Measurements from ENCODE around the gene RPS25.
"Not testable (repeated sequence)": the region's sequence is repeated elsewhere in the genome, so short reads cannot be mapped to it uniquely, and the experiment has no call there.

Gene RPS25

DNA sequence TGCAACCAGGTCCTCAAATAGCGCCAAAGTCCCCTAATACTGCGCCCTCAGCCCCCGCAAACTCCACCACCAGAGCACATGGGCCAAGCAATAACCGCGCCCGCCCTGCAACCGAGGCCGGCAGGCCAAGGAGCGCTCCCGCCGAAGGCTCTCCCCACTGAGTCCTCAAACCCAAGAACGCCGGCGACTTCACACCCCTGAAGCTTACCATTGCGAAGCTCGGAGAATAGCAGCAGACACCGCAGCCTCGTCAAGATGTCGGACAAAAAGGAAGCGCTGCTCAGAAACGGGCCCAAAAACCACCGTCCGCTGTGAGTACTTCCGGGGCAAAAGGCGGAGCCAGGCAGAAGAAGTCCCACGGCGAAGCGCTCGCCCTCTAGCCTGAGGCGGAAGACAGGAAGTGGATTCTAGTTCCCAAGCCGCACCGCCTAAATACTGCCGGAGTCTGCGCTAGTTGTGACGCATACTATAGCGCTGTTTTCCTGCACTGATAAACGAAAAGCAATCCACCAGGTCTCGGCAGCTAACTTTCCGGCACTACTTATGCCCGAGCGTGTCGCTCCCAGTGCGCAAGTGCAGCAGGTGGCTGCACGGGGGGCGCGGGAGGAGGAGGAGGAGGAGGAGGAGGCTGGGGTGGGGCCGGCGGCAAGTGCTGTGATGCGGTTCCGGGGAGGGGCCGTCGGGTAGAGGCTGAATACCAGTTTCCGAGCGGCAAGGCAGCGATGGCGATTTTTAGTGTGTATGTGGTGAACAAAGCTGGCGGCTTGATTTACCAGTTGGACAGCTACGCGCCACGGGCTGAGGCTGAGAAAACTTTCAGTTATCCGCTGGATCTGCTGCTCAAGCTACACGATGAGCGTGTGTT, at the start of gene RPS25, which contains the start of gene TRAPPC4:
RPS25 (minus strand) TSS at position 270 of the 865 bp plus-strand sequence; CDS start at position 211, 59 bp downstream.
TRAPPC4 (plus strand) TSS at position 693 of the 865 bp plus-strand sequence; CDS start at position 723, 30 bp downstream.
- peak; percentile 96 for DNase-seq

- peak; percentile 97 for DNase-seq
Observed at GRCh38 chr11:119067371-119068222, 49.5 kb upstream of the RPS25 start, which contains the start of gene VPS11. VPS11 (plus strand) TSS chr11:119067818; CDS start chr11:119067824, 6 bp downstream.

DNA sequence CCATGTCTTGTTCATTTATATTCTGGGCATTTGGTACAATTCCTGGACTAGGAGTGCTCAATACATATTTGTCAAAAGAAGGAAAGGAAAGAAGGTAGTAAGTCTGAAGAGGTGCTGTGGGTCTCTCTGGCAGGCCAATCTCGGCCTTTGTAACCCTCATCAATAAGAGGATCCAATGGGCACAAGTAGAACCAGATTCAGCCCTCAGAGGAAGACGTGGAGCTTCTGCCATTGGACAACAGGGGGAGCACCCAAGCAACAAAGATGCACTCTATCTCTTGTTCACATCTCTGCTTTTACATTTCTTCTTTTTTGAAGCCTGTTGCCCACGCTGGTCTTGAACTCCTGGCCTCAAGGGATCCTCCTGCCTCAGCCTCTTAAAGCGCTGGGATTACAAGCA, 47.2 kb upstream of the RPS25 start:
- peak; percentile 68 for DNase-seq

GRCh38 chr11:119062779-119063178, 44.6 kb upstream of the RPS25 start:
- DNase-seq, result no peak

GRCh38 chr11:119061256-119061655, 43.1 kb upstream of the RPS25 start:
- DNase-seq, result no peak

GRCh38 chr11:119059128-119059527, 41.0 kb upstream of the RPS25 start:
- not testable (repeated sequence) for DNase-seq

- peak; percentile 98 for DNase-seq
Observed at GRCh38 chr11:119057000-119057769, 39.0 kb upstream of the RPS25 start, which contains the start of gene HYOU1. HYOU1 (minus strand) TSS chr11:119057205; CDS start chr11:119056160, 1,045 bp downstream.

- peak; percentile 71 for DNase-seq
Observed at GRCh38 chr11:119056421-119056999, 38.4 kb upstream of the RPS25 start.

DNA sequence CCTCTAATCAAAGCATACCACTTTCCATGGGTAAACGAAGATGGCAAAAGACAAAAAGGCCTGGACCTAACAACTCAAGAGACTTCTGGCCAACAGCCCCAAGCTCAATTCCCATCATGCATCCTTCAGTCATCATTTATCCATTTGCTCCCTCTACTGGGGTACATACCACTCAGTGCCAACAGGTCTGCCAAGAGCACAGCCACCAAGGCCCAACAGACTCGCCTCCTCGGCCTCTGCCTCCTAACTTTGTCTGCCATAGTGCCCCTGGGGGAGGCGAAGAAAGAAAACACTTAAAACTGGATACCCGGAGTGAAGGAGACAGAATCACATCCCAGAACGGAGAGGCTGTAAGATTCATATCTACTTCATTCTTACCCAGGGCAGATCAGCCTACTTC, 37.8 kb upstream of the RPS25 start:
- DNase-seq, result peak; percentile 15

DNA sequence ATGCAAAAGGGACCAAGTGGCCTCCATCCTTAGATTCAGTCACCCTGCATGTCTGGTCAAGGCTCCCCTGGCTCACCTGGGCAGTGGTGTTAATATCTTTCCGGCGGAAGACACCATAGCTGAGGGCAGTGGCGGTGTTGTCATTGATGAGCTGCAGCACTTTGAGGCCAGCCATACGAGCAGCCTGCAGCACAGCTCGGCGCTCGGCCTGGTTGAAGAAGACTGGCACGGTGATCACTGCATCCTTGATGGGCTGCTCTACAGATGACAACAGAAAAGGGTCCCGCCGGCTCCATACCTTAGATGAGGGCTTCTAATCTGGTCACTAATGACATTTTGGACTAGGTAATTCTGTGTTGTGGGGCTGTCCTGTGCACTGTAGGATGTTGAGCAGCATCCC, 36.3 kb upstream of the RPS25 start:
- no peak for DNase-seq

GRCh38 chr11:119052163-119052814, 34.1 kb upstream of the RPS25 start:
- no peak for DNase-seq

- DNase-seq, result peak; percentile 41
Observed at GRCh38 chr11:119051440-119052162, 33.5 kb upstream of the RPS25 start.

DNA sequence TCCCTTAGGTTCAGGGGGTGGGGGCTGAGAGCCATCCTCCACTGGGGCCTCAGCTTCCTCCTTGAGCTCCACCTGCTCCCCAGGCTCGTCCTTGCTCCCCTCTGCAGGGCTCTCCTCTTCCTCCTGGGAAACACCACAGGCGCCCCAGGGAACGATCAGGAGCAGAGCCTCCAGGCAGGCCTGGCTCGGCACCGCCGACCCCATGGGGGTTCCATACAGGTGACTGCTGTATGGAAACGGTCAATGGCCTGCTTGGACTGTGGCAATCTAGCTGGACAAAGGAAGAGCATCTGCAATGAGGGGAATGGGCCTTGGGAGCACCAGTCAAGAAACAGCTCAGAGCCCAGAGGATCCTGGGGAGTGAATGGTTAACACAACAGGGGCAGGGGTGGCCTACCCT, 30.9 kb upstream of the RPS25 start:
- no peak for DNase-seq

GRCh38 chr11:119048644-119049043, 30.5 kb upstream of the RPS25 start:
- DNase-seq, result no peak

GRCh38 chr11:119047205-119047604, 29.1 kb upstream of the RPS25 start:
- DNase-seq, result no peak

GRCh38 chr11:119046489-119046888, 28.3 kb upstream of the RPS25 start:
- DNase-seq, result no peak

- DNase-seq, result no peak
Observed at GRCh38 chr11:119044708-119045107, 26.6 kb upstream of the RPS25 start.

GRCh38 chr11:119042927-119043326, 24.8 kb upstream of the RPS25 start:
- DNase-seq, result no peak

DNA sequence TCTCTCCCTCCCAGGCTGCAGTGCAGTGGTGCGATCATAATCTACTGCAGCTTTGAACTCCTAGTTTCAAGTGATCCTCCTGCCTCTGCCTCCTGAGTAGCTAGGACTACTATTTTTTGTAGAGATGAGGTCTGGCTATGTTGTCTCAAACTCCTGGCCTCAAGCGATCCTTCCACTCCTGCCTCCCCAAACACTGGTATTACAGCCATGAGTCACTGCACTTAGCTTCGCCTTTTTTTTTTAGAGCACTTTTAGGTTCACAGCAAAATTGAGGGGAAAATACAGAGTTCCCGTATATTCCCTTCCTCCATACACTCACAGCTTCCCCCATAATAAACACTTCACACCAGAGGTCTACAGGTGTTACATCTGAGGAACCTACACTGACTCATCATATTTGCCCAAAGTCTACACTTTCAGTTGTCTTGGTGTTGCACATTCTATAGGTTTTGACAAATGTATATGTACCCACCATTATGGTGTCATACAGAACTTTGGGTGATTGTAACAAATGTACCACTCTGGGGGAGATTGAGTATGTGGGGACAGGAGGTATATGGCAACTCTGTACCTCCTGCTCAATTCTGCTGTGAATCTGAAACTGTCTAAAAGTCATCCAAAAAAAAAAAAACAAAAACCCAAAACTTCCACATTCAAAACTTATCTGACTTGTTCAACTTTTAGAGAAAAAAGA, 23.8 kb upstream of the RPS25 start:
- DNase-seq, result no peak

DNA sequence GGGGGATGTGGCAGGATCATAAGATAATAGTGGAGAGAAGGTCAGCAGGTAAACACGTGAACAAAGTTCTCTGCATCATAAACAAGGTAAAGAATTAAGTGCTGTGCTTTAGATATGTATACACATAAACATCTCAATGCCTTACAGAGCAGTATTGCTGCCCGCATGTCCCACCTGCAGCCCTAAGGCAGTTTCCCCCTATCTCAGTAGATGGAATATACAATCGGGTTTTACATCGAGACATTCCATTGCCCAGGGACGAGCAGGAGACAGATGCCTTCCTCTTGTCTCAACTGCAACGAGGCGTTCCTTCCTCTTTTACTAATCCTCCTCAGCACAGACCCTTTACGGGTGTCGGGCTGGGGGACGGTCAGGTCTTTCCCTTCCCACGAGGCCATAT, 21.3 kb upstream of the RPS25 start:
- not testable (repeated sequence) for DNase-seq

Measured in CD4-positive, alpha-beta T cell treated with Interleukin-21 for 1 hour (primary cell).